Activated CD8-positive, alpha-beta memory T cell treated with anti-CD3 and anti-CD28 coated beads, Interleukin-2, amount 50 U/mL, for 24 hours (primary cell): ENCODE measurements around the gene TAB2.
"Not testable (repeated sequence)": the region's sequence is repeated elsewhere in the genome, so short reads cannot be mapped to it uniquely, and the experiment has no call there.

Source experiments
- DNase-seq: peaks from one replicate; pipeline ENCODE4 v3.0.0-alpha.2; 2020; ENCODE audit errors: extremely low read depth

TAB2 gene

DNA sequence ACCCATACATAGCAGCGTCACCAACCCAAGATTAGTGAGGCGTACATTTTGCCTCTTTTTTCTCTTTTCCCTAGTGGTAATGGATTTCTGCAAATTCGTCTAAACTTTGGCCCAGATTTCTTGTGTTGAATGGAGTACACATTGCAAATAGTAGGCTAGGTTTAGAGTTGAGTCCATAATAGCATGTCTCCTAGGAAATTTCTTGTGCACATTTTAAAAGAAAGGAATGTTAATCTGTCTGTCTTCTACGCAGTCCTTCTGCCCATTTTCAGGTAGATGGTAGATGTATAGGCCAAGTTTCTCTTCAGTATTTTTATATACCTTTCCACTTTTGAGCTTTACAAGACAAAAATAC is 15.7 kb downstream of the TAB2 start:
- no peak for DNase-seq

- DNase-seq = no peak
Observed at GRCh38 chr6:149334201-149334600, 16.7 kb downstream of the TAB2 start.

GRCh38 chr6:149334682-149335160 is 17.2 kb downstream of the TAB2 start:
- no peak for DNase-seq

DNA sequence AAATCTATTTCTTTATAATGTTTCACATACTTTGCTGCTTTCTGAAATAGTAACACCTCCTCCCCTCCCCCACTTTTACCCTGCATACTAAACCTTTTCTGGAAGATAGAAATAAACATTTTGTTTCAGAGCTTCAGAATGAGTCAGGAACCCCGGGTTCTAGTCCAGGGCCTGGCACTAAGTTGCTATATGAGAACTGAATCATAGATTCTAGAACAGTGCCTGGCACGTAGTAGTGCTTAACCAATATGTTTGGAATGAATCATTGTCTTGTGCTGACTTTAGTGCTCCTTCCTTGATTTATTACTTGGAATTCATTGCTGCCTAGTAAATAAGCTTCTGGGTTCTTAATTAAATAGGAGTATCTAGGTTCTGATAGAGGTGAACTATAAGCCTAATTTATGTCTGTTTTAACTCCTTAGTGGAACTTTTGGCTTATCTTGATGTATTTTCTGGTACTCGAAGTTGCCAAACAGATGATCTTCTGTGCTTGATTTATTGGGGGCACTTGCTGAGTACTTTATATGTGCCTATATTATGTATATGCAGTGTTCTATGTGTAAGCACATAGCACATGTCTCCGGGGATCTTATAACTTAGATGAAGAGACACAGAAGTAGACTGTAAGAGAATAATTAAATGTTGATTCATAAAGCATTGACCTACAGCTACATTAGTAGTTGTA is 18.6 kb downstream of the TAB2 start:
- DNase-seq = no peak

DNA sequence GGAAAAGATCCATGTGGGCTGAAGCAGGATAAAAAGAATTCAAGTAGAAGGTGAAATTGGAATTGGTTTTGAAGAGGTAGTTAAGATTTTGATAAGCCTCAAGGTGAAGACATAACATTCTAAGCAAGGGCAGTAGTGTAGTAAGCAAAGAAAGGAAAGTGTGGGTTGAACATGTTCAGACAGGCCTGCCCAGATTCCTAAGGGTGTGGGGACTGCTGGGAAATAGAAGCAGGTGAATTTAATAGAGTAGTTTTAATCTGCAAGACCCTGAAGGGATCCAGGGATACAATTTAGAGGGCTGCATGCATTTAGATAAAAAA is 19.1 kb downstream of the TAB2 start:
- no peak for DNase-seq

DNA sequence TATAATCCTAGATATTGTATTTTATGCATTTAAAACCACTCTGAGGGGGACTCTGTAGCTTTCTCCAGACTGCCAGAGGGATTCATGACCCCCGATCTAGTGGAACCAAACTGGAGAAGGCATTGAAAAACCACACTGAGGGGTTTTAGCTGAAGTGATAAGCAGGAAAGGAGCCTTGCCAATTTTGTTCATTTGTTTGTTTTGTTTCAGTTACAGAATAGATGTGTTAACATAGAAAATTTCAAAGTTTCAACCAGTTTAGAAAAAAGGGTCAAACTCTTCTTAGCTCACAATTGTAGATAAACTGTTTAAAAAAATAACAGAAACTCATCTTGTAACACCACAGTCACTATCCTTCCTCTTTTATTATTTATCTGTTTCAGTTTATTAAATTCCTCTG is 19.8 kb downstream of the TAB2 start:
- no peak for DNase-seq

- no peak for DNase-seq
Observed at GRCh38 chr6:149340200-149340599, 22.7 kb downstream of the TAB2 start.

- no peak for DNase-seq
Observed at GRCh38 chr6:149342525-149342924, 25.0 kb downstream of the TAB2 start.

DNA sequence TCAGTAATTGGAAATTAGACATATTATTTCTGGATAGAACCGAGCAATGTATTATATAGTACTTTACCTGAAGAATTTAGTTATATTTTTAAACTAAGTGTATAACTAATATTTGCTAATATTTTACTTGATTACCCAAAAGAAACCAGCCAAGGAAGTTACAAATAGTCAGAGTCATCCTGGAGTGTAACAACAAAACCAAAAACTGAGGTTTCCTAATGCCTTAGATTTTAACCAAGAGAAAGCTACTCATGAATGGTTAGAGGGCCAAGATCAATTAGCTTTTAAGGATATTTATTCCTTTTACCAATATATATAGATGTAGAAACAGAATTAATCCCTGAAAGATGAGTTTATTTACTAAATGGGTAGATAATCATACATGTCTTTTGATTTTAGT is 26.0 kb downstream of the TAB2 start:
- DNase-seq = no peak

- no peak for DNase-seq
Observed at GRCh38 chr6:149346078-149346477, 28.6 kb downstream of the TAB2 start.

GRCh38 chr6:149347067-149347466 is 29.6 kb downstream of the TAB2 start:
- no peak for DNase-seq

DNA sequence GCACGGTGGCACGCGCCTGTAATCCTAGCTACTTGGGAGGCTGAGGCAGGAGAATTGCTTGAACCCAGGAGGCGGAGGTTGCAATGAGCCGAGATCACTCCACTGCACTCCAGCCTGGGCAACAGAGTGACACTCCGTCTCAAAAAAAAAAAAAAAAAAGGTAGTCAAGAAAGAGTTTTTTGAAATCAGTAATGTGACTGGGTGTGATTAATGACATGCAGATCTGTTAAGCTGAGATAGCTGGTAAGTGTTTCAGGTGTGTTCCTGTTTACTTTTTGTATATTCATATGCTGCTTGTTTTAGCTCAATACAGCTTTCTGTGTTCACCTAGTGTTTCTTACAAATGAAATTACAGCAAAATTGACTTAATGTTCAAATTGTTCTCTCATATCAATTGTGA is 31.8 kb downstream of the TAB2 start:
- not testable (repeated sequence) for DNase-seq

- DNase-seq = no peak
Observed at GRCh38 chr6:149354009-149354408, 36.5 kb downstream of the TAB2 start.

DNA sequence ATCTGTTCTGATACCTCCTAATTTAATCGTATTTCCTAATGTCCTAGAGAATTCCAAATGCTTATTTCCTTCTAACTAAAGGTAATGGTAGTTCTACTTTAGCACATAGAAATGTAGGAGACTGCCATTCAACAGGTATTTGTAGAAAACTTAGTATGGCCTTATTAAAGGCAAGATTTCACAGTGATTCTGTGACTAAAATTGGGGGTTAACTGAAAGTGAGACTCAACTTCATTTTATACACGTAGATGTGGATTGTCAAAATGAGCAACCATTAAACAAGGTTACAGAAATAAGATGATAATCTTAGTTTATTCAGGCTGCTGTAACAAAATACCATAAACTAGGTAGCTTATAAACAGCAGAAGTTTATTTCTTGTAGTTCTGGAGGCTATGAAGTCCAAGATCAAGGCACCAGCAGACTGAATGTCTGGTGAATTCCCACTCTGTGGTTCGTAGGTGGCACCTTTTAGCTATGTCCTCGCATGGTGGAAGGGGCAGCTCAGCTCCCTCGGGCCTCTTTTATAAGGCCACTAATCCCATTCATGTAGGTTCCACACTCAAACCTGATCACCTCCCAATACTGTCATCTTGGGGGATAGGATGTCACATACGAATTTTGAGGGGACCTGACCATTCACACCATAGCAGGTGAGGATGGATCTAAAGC is 38.7 kb downstream of the TAB2 start:
- no peak for DNase-seq

GRCh38 chr6:149357726-149358538 is 40.4 kb downstream of the TAB2 start:
- no peak for DNase-seq

GRCh38 chr6:149359440-149359839 is 41.9 kb downstream of the TAB2 start:
- no peak for DNase-seq

GRCh38 chr6:149360536-149360935 is 43.0 kb downstream of the TAB2 start:
- no peak for DNase-seq

DNA sequence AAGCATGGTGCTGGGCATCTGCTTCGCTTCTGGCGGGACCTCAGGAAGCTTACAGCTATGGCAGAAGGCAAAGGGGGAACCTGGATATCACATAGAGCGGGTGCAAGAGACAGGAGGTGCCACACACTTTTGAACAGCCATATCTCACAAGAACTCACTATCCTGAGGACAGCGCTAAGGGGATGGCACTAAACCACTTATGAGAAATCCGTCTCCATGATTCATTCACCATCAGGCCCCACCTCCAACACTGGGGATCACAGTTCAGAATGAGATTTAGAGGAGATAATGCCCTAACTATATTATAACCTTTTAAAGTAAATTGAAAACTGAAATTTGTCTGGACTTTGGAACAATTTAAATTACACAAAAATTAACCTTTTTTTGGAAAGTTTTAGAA is 44.8 kb downstream of the TAB2 start:
- DNase-seq = no peak

- DNase-seq = no peak
Observed at GRCh38 chr6:149363154-149363553, 45.6 kb downstream of the TAB2 start.

DNA sequence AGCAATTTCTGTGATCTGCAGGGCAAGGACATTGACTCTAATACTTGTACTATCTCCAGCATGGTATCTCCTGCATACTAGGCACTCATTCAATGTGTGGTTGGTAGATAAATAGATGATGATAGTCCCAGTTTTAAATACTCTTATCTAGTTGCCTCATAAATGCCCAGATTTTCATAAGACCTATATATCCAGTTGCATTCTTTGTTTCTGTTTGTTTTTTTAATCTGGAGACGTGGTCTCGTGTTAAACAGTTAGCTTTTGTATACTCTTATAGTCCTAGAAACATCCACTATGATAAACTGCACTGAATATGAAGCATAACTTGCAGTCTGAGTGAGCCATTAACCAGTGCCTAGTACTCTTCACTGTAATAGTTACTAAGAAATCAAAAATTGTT is 47.0 kb downstream of the TAB2 start:
- DNase-seq = no peak

DNA sequence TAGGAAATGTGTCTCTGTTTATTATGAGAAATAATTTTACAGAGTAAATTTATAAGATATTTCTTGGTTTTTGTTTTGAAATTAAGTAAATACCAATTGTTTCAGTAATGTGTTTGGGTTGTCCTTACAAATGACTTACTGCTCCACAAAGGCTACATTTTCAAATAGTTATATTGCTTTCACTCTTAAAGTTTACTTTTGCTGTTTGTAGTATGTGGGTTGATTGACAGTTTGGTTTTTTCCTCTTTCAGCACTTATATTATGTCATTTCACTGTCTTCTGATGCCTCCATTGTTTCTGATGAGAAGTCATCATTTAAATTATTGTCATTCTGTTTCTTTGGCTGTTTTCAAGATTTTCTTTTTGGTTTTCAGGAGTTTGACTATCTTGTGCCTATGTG is 47.7 kb downstream of the TAB2 start:
- no peak for DNase-seq

DNA sequence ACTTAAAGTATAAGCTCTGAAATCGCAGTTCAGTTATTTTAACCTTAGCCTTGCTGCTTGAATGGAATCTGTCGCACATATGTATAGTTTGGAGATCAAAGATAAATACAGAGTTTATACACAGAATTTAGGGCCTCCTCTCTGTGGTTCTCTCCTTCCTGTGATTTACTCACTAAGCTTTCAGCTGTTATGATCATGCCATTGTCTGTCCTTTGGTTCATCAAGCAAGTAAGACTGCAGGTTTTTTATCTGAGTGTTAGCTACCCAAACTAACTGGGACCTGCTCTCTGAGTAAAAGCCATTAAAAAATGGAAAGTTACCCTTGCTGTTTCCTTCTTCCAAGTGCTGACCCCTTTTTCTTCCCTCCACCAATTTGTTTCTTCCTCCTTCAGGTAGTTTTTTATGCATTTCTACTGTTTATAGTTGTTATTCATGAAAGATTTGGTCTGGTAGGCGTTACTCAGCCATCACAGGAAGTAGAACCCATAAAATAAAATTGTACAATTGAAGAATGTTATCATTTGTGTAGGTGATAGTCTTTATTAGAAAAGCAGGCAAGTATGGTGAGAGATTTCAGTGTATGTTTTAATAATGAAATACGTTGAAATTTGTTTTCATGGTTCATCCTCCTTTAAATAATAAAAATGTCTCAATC is 48.9 kb downstream of the TAB2 start:
- no peak for DNase-seq

- DNase-seq = no peak
Observed at GRCh38 chr6:149368065-149368464, 50.6 kb downstream of the TAB2 start.
